Testis (tissue), 5 donors: ENCODE measurements around the gene HLA-DRB1. TPM values are rescaled to one million over a fixed set of nuclear protein-coding genes. Genes with fewer than 3 reads are reported as not detected.

ENCODE experiments used
- DNase-seq: peaks from one replicate; pipeline ENCODE4 v3.0.0-alpha.2; 2019
- H3K27ac ChIP-seq, 2 donors: fragments of 200-600 bp; sonication (generic); one replicate each; pipeline ENCODE4 v1.5.1; 2019
- H3K27me3 ChIP-seq: fragments of 200-600 bp; sonication (generic); one replicate; pipeline ENCODE4 v1.5.1; 2019
- H3K36me3 ChIP-seq: fragments of 200-600 bp; sonication (generic); one replicate; pipeline ENCODE4 v1.5.1; 2017; ENCODE audit warnings: low read depth; ENCODE audit errors: missing control alignments
- H3K4me1 ChIP-seq: fragments of 200-600 bp; sonication (generic); one replicate; pipeline ENCODE4 v1.5.1; 2019
- H3K4me3 ChIP-seq, 2 donors: fragments of 200-600 bp; sonication (generic); one replicate each; pipeline ENCODE4 v1.5.1; 2017 to 2019
- H3K9me3 ChIP-seq: fragments of 200-600 bp; sonication (generic); one replicate; pipeline ENCODE4 v1.5.1; 2017
- POLR2A ChIP-seq: fragments of 450-650 bp; IDR thresholded peaks from one replicate; pipeline ENCODE4 v1.6.1; 2017; ENCODE audit warnings: antibody characterized with exemption, mild to moderate bottlenecking, moderate library complexity
- WGBS, 2 donors: methylation state at CpG; one replicate each; pipeline ENCODE4 v1.1.5; 2018; 5-methylcytosine and 5-hydroxymethylcytosine counted together
- intact Hi-C: fragments of 100-400 bp; cut with DNase I; formaldehyde crosslinking; loops from one replicate; pipeline ENCODE4 v1.15.1; 2023; ENCODE audit warnings: low total_unique reads
- long read RNA-seq, 2 donors: transcript quantifications; one replicate each; lab custom pipeline, GENCODE V29; 2026
- polyA plus RNA-seq: library from polyadenylated mRNA; stranded (reverse); fragments of 350-450 nt; fragmentation: Illumina TruSeq; extraction: RNeasy Lipid Tissue Mini Kit (QIAGEN cat#74804); gene quantifications from one replicate; pipeline ENCODE4 v1.2.3, GENCODE V29; 2014; ENCODE audit warnings: low read depth, low replicate concordance; ENCODE audit not compliant: insufficient read depth
- total RNA-seq, 2 donors: library from RNA; depleted of rRNA; stranded (reverse); fragments of >200 nt; gene quantifications; one replicate each; pipeline ENCODE4 v1.2.3, GENCODE V29; 2016
- TF ChIP-seq, protein P1 (sequence below), 3 experiments: fragments of 450-650 bp in 2 of 3; fragments of 200-600 bp in 1 of 3; sonication (generic) in 1 of 3; IDR thresholded peaks; one replicate each; pipeline ENCODE4 v1.5.1; 2016 to 2019; ENCODE audit warnings: antibody characterized with exemption in 3 of 3, mild to moderate bottlenecking in 2 of 3, moderate library complexity in 1 of 3

HLA-DRB1 gene
- total RNA-seq (10 to 100 TPM in 1 of 2 donors, 1 to 10 TPM in 1; 9.5 to 12.0 TPM), polyA plus RNA-seq (135 TPM)
- long read RNA-seq, donor 1, transcript HLA-DRB1-201 (6 exons, 1,229 nt) = major isoform, 19 of 47 reads
- long read RNA-seq, donor 1, partial matches to known transcripts = 28 of 47 reads
- long read RNA-seq, donor 1, other reads (novel, unspliced or antisense) = 0 of 47 reads
- long read RNA-seq, donor 2, transcript HLA-DRB1-201 (6 exons, 1,229 nt) = major isoform, 14 of 70 reads
- long read RNA-seq, donor 2, partial matches to known transcripts = 51 of 70 reads
- long read RNA-seq, donor 2, other reads (novel, unspliced or antisense) = 5 of 70 reads

- intact Hi-C loops = no loop called here
- no peaks in the 10 kb centered on the region for H3K4me1 ChIP-seq
- TF ChIP-seq, protein P1, sequence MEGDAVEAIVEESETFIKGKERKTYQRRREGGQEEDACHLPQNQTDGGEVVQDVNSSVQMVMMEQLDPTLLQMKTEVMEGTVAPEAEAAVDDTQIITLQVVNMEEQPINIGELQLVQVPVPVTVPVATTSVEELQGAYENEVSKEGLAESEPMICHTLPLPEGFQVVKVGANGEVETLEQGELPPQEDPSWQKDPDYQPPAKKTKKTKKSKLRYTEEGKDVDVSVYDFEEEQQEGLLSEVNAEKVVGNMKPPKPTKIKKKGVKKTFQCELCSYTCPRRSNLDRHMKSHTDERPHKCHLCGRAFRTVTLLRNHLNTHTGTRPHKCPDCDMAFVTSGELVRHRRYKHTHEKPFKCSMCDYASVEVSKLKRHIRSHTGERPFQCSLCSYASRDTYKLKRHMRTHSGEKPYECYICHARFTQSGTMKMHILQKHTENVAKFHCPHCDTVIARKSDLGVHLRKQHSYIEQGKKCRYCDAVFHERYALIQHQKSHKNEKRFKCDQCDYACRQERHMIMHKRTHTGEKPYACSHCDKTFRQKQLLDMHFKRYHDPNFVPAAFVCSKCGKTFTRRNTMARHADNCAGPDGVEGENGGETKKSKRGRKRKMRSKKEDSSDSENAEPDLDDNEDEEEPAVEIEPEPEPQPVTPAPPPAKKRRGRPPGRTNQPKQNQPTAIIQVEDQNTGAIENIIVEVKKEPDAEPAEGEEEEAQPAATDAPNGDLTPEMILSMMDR (IDR thresholded peaks at IDR 0.05) = no peak
- no peak for TF ChIP-seq POLR2A
- 19 to 22% methylated on average over 9 of the region's 9 CpGs for WGBS, 2 donors
- no peak within 1 kb of the TSS for H3K27ac ChIP-seq
- no peak for DNase-seq
- no peak within 1 kb of the TSS for H3K4me3 ChIP-seq
- no peaks in the 10 kb centered on the region for H3K27me3 ChIP-seq
- no peaks in the 10 kb centered on the region for H3K9me3 ChIP-seq
- H3K36me3 ChIP-seq = no peaks in the 10 kb centered on the region
These were observed at the start of gene HLA-DRB1 for GRCh38 chr6:32589596-32590449. TSS of gene HLA-DRB1 (minus strand) at chr6:32589848. CDS start at chr6:32589742, 106 bp downstream.

- Histone ChIP-seq H3K36me3 (no peaks in the 10 kb centered on the region), H3K9me3 (no peaks in the 10 kb centered on the region), H3K27ac (no peak overlapping the region), H3K4me3 (no peak overlapping the region), H3K4me1 (no peaks in the 10 kb centered on the region), H3K27me3 (no peaks in the 10 kb centered on the region)
- intact Hi-C loops = no loop called here
- no peak for DNase-seq
- 37 to 64% methylated on average over 5 to 9 of the region's 9 CpGs for WGBS, 2 donors
- no peak for TF ChIP-seq POLR2A
- TF ChIP-seq, protein P1 (IDR thresholded peaks at IDR 0.05) = no peak
These were observed 49.0 kb upstream of the HLA-DRB1 start for GRCh38 chr6:32638532-32639219.

DNA sequence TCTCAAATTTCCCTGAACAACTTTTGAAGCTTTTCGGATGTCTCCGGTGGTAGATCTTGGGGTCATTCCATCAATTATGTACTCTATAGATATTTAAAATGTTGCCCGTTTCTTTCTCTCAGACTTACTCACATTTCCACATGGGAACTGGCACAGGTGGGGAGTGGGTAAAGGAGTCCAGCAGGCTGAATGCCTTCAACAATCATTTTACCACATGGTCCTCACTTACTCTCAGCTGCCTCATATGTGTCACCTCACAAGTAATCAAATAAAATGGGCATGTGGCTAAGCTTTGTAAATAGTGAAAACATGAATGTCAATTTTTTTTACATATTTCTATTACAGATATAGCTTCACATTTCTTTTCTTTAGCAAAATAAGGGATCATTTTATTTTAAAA is 48.2 kb upstream of the HLA-DRB1 start:
- WGBS, 2 donors = 32 to 78% methylated on average over 3 of the region's 3 CpGs
- TF ChIP-seq POLR2A = no peak
- TF ChIP-seq, protein P1 (IDR thresholded peaks at IDR 0.05) = no peak
- Histone ChIP-seq H3K36me3 (no peaks in the 10 kb centered on the region), H3K4me1 (no peaks in the 10 kb centered on the region), H3K27ac (no peak overlapping the region), H3K27me3 (no peaks in the 10 kb centered on the region), H3K9me3 (no peaks in the 10 kb centered on the region), H3K4me3 (no peak overlapping the region)
- DNase-seq = no peak
- intact Hi-C loops = no loop called here

GRCh38 chr6:32637219-32637880 is 47.7 kb upstream of the HLA-DRB1 start, which contains the start of gene HLA-DQA1:
TSS of gene HLA-DQA1 (plus strand) at chr6:32637406. CDS start at chr6:32637459, 53 bp downstream.
- Histone ChIP-seq H3K9me3 (no peaks in the 10 kb centered on the region), H3K36me3 (no peaks in the 10 kb centered on the region), H3K27ac (no peak within 1 kb of the TSS), H3K4me1 (no peaks in the 10 kb centered on the region), H3K4me3 (no peak within 1 kb of the TSS), H3K27me3 (no peaks in the 10 kb centered on the region)
- TF ChIP-seq, protein P1 (IDR thresholded peaks at IDR 0.05) = no peak
- TF ChIP-seq POLR2A = no peak
- intact Hi-C loops = no loop called here
- WGBS, 2 donors = 22 to 44% methylated on average over 7 of the region's 7 CpGs
- peak; percentile 21 for DNase-seq
